Neutrophil (primary cell): ENCODE results near the gene DET1.
"Not testable (repeated sequence)": the region's sequence is repeated elsewhere in the genome, so short reads cannot be mapped to it uniquely, and the experiment has no call there.

Experiments
- H3K27ac ChIP-seq: fragments of 200-600 bp; sonication (generic); 2 replicates; pipeline ENCODE4 v1.5.1; 2016; ENCODE audit warnings: mild to moderate bottlenecking, moderate library complexity
- H3K27me3 ChIP-seq: fragments of 200-600 bp; sonication (generic); 2 replicates; pipeline ENCODE4 v1.6.0; 2016; ENCODE audit warnings: mild to moderate bottlenecking
- H3K36me3 ChIP-seq: fragments of 200-600 bp; sonication (generic); 2 replicates; pipeline ENCODE4 v1.5.1; 2017
- H3K4me1 ChIP-seq, 2 experiments: fragments of 200-600 bp in 1 of 2; sonication (generic) in 1 of 2; 1 replicate in 1 of 2; 2 replicates in 1 of 2; pipeline versions ENCODE4 v1.5.1 to v1.6.1; 2013 to 2016; ENCODE audit warnings: low read depth in 1 of 2, low read length in 1 of 2, mild to moderate bottlenecking in 1 of 2, moderate library complexity in 1 of 2; ENCODE audit not compliant: control insufficient read depth in 1 of 2, insufficient read depth in 1 of 2
- H3K4me3 ChIP-seq, 2 experiments: fragments of 200-600 bp in 1 of 2; sonication (generic) in 1 of 2; 1 replicate in 1 of 2; 2 replicates in 1 of 2; pipeline ENCODE4 v1.5.1; 2013 to 2016; ENCODE audit warnings: low read depth in 1 of 2, low read length in 1 of 2, mild to moderate bottlenecking in 1 of 2, moderate library complexity in 1 of 2
- H3K9me3 ChIP-seq: fragments of 200-600 bp; sonication (generic); 2 replicates; pipeline ENCODE4 v1.5.1; 2016
- TF ChIP-seq, protein P1 (sequence below): fragments of 200-600 bp; sonication (generic); IDR thresholded peaks from 2 replicates; pipeline ENCODE4 v1.5.1; 2016; ENCODE audit warnings: antibody characterized with exemption

The DET1 gene

DNA sequence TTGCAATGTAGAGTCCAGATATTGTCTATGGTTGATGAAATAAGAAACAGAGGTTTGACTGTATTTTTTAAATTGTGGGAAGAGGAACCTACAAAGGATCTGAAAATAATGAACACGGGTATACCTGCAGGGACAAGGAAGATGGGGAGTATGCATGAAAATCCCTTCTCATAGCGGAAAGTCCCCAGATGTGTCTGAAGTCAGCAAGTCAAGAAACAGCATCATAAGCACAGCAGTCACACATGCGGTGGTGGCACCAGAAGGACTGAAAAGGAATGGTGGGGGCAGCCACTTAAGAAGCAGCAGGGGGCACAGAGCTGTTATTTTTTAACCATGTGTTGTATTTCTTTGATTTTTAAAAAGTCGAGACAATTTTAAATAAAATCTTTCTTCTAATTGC lies 74.3 kb downstream of the DET1 start:
- H3K27ac ChIP-seq, result no peak overlapping the region
- H3K4me1 ChIP-seq, result peaks cover 8% of the 10 kb centered on the region in 2 experiments
- H3K36me3 ChIP-seq, result peaks cover 47% of the 10 kb centered on the region
- no peak overlapping the region for H3K4me3 ChIP-seq
- TF ChIP-seq, protein P1, sequence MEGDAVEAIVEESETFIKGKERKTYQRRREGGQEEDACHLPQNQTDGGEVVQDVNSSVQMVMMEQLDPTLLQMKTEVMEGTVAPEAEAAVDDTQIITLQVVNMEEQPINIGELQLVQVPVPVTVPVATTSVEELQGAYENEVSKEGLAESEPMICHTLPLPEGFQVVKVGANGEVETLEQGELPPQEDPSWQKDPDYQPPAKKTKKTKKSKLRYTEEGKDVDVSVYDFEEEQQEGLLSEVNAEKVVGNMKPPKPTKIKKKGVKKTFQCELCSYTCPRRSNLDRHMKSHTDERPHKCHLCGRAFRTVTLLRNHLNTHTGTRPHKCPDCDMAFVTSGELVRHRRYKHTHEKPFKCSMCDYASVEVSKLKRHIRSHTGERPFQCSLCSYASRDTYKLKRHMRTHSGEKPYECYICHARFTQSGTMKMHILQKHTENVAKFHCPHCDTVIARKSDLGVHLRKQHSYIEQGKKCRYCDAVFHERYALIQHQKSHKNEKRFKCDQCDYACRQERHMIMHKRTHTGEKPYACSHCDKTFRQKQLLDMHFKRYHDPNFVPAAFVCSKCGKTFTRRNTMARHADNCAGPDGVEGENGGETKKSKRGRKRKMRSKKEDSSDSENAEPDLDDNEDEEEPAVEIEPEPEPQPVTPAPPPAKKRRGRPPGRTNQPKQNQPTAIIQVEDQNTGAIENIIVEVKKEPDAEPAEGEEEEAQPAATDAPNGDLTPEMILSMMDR, result no peak
- H3K9me3 ChIP-seq, result no peaks in the 10 kb centered on the region
- H3K27me3 ChIP-seq, result no peaks in the 10 kb centered on the region

GRCh38 chr15:88470625-88471372 lies 75.7 kb downstream of the DET1 start:
- Histone ChIP-seq H3K36me3 (peaks cover 34% of the 10 kb centered on the region), H3K4me1 (peaks cover 17 to 19% of the 10 kb centered on the region in 2 experiments), H3K27ac (no peak overlapping the region), H3K27me3 (no peaks in the 10 kb centered on the region), H3K9me3 (no peaks in the 10 kb centered on the region), H3K4me3 (no peak overlapping the region)
- TF ChIP-seq, protein P1, result no peak

- Histone ChIP-seq H3K27me3 (no peaks in the 10 kb centered on the region), H3K9me3 (no peaks in the 10 kb centered on the region), H3K36me3 (peaks cover 19% of the 10 kb centered on the region), H3K4me1 (peaks cover 17 to 19% of the 10 kb centered on the region in 2 experiments), H3K27ac (no peak overlapping the region), H3K4me3 (no peak overlapping the region)
- TF ChIP-seq, protein P1, result no peak
Observed at GRCh38 chr15:88469321-88469720, 77.2 kb downstream of the DET1 start.

DNA sequence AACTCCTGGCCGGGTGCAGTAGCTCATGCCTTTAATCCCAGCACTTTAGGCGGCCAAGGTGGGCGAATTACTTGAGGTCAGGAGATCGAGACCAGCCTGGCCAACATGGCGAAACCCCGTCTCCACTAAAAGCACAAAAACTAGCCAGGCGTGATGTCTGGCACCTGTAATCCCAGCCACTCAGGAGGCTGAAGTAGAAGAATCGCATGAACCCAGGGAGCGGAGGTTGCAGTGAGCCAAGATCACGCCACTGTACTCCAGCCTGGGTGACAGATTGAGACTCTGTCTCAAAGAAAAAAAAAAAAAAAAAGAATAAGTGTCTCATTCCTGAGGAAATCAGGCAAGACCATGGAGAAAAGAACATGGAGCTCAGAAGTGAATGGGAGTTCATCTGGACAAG lies 77.8 kb downstream of the DET1 start:
- H3K27me3 ChIP-seq, H3K4me3 ChIP-seq: not testable (repeated sequence)

DNA sequence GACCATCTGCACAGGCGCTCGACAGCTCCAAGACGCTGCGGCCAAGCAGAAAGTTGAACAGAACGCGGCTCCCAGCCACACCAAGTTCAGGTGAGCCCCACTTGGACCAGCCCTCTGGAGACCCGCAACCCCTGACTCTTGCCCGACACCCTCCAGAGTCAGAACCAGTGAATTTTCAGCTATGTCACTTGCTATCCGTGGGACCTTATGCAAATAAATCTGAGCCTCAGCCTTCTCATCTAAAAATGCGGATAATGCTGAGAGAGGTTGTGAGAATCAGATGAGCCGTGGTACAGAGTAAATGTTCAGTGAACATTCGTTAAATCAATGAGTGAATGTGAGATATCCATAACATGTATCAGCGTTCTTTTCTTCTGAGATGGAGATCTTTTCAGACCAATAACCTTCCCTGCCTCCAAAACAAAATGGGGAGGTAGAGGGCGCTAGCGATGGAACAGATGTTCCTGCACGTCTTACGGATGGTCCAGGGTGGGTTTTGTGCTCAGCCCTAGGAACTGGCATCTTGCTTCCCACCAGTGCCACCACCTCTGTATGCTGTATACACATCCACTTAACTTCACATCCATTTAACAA lies 78.4 kb downstream of the DET1 start:
- Histone ChIP-seq H3K36me3 (peaks cover 20% of the 10 kb centered on the region), H3K4me1 (peaks cover 17 to 19% of the 10 kb centered on the region in 2 experiments), H3K27ac (peak overlapping the region; percentile 82), H3K4me3 (peak overlapping the region; percentile 68 to 92), H3K27me3 (no peaks in the 10 kb centered on the region), H3K9me3 (no peaks in the 10 kb centered on the region)
- TF ChIP-seq, protein P1, result no peak

More for the DNA sequence above, 77.8 kb downstream of the DET1 start:
- H3K36me3 ChIP-seq, result peaks cover 20% of the 10 kb centered on the region
- H3K4me1 ChIP-seq, result peaks cover 17 to 19% of the 10 kb centered on the region in 2 experiments
- not testable (repeated sequence) for H3K27ac ChIP-seq, H3K9me3 ChIP-seq
